HG03457 (cell line): ENCODE results near the gene TGM1.
A peak's percentile ranks its signal among the peaks of the same experiment; 100 is the strongest.
"Not testable (repeated sequence)": the region's sequence is repeated elsewhere in the genome, so short reads cannot be mapped to it uniquely, and the experiment has no call there.

ENCODE experiments used
- ATAC-seq: cut with Tn5 transposase; IDR thresholded peaks from one replicate; pipeline ENCODE4 v1.9.1; 2021; ENCODE audit warnings: moderate number of reproducible peaks; ENCODE audit not compliant: unreplicated experiment

The TGM1 gene

GRCh38 chr14:24255438-24255837, 7.5 kb downstream of the TGM1 start:
- ATAC-seq, result no peak

- no peak for ATAC-seq
Observed at GRCh38 chr14:24254630-24255392, 8.2 kb downstream of the TGM1 start.

GRCh38 chr14:24253936-24254335, 9.0 kb downstream of the TGM1 start:
- no peak for ATAC-seq

GRCh38 chr14:24252289-24253124, 10.5 kb downstream of the TGM1 start:
- ATAC-seq, result no peak

- ATAC-seq, result no peak
Observed at GRCh38 chr14:24251880-24252288, 11.1 kb downstream of the TGM1 start.

GRCh38 chr14:24250354-24250753, 12.6 kb downstream of the TGM1 start:
- ATAC-seq, result no peak

- ATAC-seq, result no peak
Observed at GRCh38 chr14:24249230-24250021, 13.6 kb downstream of the TGM1 start.

GRCh38 chr14:24247422-24247821, 15.6 kb downstream of the TGM1 start:
- ATAC-seq, result no peak

- no peak for ATAC-seq
Observed at GRCh38 chr14:24246765-24247212, 16.2 kb downstream of the TGM1 start.

- ATAC-seq, result not testable (repeated sequence)
Observed at GRCh38 chr14:24245350-24245749, 17.6 kb downstream of the TGM1 start.

- ATAC-seq, result no peak
Observed at GRCh38 chr14:24243336-24243836, 19.6 kb downstream of the TGM1 start.

- peak; percentile 70 for ATAC-seq
Observed at GRCh38 chr14:24241829-24242443, 21.0 kb downstream of the TGM1 start.

- ATAC-seq, result no peak
Observed at GRCh38 chr14:24240110-24240918, 22.7 kb downstream of the TGM1 start.

- no peak for ATAC-seq
Observed at GRCh38 chr14:24238527-24239037, 24.4 kb downstream of the TGM1 start.

- ATAC-seq, result no peak
Observed at GRCh38 chr14:24238123-24238522, 24.9 kb downstream of the TGM1 start.

GRCh38 chr14:24237463-24237955, 25.5 kb downstream of the TGM1 start:
- no peak for ATAC-seq

- no peak for ATAC-seq
Observed at GRCh38 chr14:24236689-24237462, 26.1 kb downstream of the TGM1 start.

- ATAC-seq, result no peak
Observed at GRCh38 chr14:24235804-24236688, 26.9 kb downstream of the TGM1 start.
